IMR-90 (cell line): ENCODE measurements around the gene TGFA.

ENCODE experiments used
- BHLHE40 ChIP-seq: fragments of 150-350 bp; IDR thresholded peaks from 2 replicates; pipeline ENCODE4 v1.6.1; 2016; ENCODE audit warnings: mild to moderate bottlenecking, low read depth, low read length
- CEBPB ChIP-seq: IDR thresholded peaks from 2 replicates; pipeline ENCODE4 v1.6.1; 2012; ENCODE audit warnings: low read depth, low read length, improper control_type of control experiment
- CTCF ChIP-seq: conservative IDR thresholded peaks from 2 replicates; pipeline ENCODE4 v1.5.1; 2012; ENCODE audit warnings: mild to moderate bottlenecking, low read depth, low read length, improper control_type of control experiment
- FOS ChIP-seq: fragments of 150-350 bp; IDR thresholded peaks from 2 replicates; pipeline ENCODE4 v1.6.1; 2016; ENCODE audit warnings: low read depth, low read length
- MAFK ChIP-seq: IDR thresholded peaks from 2 replicates; pipeline ENCODE4 v1.6.1; 2012; ENCODE audit warnings: low read depth, low read length, improper control_type of control experiment
- POLR2A ChIP-seq: IDR thresholded peaks from 2 replicates; pipeline ENCODE4 v1.6.1; 2012; ENCODE audit warnings: mild to moderate bottlenecking, low read depth, low read length
- RCOR1 ChIP-seq: IDR thresholded peaks from 2 replicates; pipeline ENCODE4 v1.6.1; 2012; ENCODE audit warnings: mild to moderate bottlenecking, low read length, improper control_type of control experiment; ENCODE audit not compliant: insufficient replicate concordance
- USF2 ChIP-seq: fragments of 150-350 bp; IDR thresholded peaks from 2 replicates; pipeline ENCODE4 v1.6.1; 2017; ENCODE audit warnings: mild to moderate bottlenecking, antibody characterized with exemption, low read length, low read depth

GRCh38 chr2:70546885-70547284, 6.7 kb downstream of the TGFA start:
- TF ChIP-seq CTCF (no peak), USF2 (no peak), POLR2A (no peak), BHLHE40 (no peak), MAFK (peak; percentile 42; the same call in 1 of the 2 replicates), FOS (no peak), RCOR1 (no peak), CEBPB (no peak)
